Natural killer cell (primary cell): Measurements from ENCODE around the gene RGL2. TPM values are rescaled to one million over a fixed set of nuclear protein-coding genes. Genes with fewer than 3 reads are reported as not detected.

Experiments used
- ATAC-seq, 3 donors: fragments of 150-1000 bp in 2 of 3; fragments of 200-7000 bp in 1 of 3; cut with Tn5 transposase; 1 replicate in 1 of 3; 2 replicates in 2 of 3; pipeline ENCODE4 v1.10.0; 2021; ENCODE audit warnings: mild to moderate bottlenecking in 2 of 3, moderate library complexity in 2 of 3
- DNase-seq, 2 donors: peaks; one replicate each; pipeline versions ENCODE4 v3.0.0 to v3.0.0-alpha.2; 2013 to 2021; ENCODE audit warnings: mixed read lengths in 1 of 2
- H3K27ac ChIP-seq: one replicate; pipeline ENCODE4 v1.5.1; 2013; ENCODE audit warnings: mild to moderate bottlenecking, low read length
- H3K27me3 ChIP-seq: one replicate; pipeline ENCODE4 v1.6.1; 2013; ENCODE audit warnings: low read length; ENCODE audit not compliant: control insufficient read depth, insufficient read depth
- H3K36me3 ChIP-seq: one replicate; pipeline ENCODE4 v1.6.1; 2013; ENCODE audit warnings: low read length; ENCODE audit not compliant: control insufficient read depth, insufficient read depth
- H3K4me1 ChIP-seq: one replicate; pipeline ENCODE4 v1.6.1; 2013; ENCODE audit warnings: low read length; ENCODE audit not compliant: control insufficient read depth, insufficient read depth
- H3K4me3 ChIP-seq: one replicate; pipeline ENCODE4 v1.5.1; 2013; ENCODE audit warnings: low read length
- H3K9me3 ChIP-seq: one replicate; pipeline ENCODE4 v1.6.1; 2013; ENCODE audit warnings: low read length; ENCODE audit not compliant: control insufficient read depth, insufficient read depth
- H3K27ac Mint-ChIP-seq, 2 donors: one replicate each; pipeline ENCODE4 v1.8.0; 2022; ENCODE audit warnings: mild to moderate bottlenecking in 2 of 2, mixed read lengths in 2 of 2, moderate library complexity in 1 of 2
- H3K27me3 Mint-ChIP-seq, 2 donors: one replicate each; pipeline ENCODE4 v1.8.0; 2022; ENCODE audit warnings: low read depth in 2 of 2, mixed read lengths in 2 of 2
- H3K36me3 Mint-ChIP-seq: one replicate; pipeline ENCODE4 v1.8.0; 2022; ENCODE audit warnings: mixed read lengths
- H3K4me1 Mint-ChIP-seq, 2 donors: one replicate each; pipeline ENCODE4 v1.8.0; 2022; ENCODE audit warnings: mixed read lengths in 2 of 2
- H3K4me3 Mint-ChIP-seq: one replicate; pipeline ENCODE4 v1.8.0; 2022; ENCODE audit warnings: mild to moderate bottlenecking, moderate library complexity, mixed read lengths
- H3K9me3 Mint-ChIP-seq, 2 donors: one replicate each; pipeline ENCODE4 v1.8.0; 2022; ENCODE audit warnings: mixed read lengths in 2 of 2
- WGBS: methylation state at CpG from one replicate; pipeline ENCODE4 v1.1.7; 2013; ENCODE audit warnings: missing lambda C conversion rate; ENCODE audit not compliant: insufficient coverage; 5-methylcytosine and 5-hydroxymethylcytosine counted together
- intact Hi-C: fragments of 100-400 bp; cut with micrococcal nuclease; formaldehyde crosslinking; loops from one replicate; pipeline ENCODE4 v1.14.2; 2022
- total RNA-seq, 4 donors: library from RNA; stranded (reverse); fragments of 120-200 nt in 1 of 4; gene quantifications; one replicate each; pipeline versions ENCODE4 v1.2.3 to v1.2.4, GENCODE V29; 2013 to 2022
- TF ChIP-seq, protein P1 (sequence below): fragments of 200-600 bp; IDR thresholded peaks from one replicate; pipeline ENCODE4 v1.8.0; 2022; ENCODE audit warnings: antibody characterized with exemption

Gene RGL2
- total RNA-seq, 3 donors from 2014 or later (not counting 1 experiment from before 2014, with no cell fraction given): 80.7 to 91.4 (median 84.9) TPM

DNA sequence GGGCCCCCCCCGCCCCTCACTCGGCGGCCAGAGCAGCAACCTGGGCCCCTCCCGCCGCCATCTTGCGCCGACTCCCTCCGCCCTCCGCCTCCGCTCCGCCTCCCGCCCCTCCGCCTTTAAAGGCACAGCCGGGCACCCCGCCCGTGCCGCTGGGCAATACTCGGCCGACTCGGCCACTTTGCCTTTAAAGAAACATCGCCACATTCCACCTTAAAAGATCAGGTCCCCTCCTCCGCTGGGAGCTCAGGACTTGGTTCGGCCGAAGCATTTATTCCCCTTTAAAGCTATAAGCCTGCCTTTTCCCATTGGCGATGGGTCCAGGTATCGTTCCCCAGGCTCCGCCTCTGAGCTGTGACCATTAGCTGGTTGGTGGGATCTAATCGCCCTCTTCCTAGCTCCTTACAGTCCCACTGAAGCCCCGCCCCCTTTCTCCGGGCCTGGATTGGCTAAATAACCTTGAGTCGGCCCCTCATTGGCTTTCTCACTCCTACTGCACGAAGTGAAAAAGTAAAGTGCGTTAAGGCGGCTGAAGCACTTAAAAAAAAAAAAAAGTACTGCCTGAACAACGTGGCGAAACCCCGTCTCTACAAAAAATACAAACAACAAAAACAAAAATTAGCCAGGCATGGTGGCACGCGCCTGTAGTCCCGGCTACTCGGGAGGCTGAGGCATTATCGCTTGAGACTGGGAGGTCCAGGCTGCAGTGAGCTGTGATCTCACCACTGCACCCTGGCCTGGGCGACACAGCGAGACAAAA is 19.1 kb upstream of the RGL2 start, which contains the start of gene ZBTB22:
Gene ZBTB22 (minus strand): TSS at position 76 of the 757 bp plus-strand sequence. CDS start 828 bp downstream, outside the sequence.
- H3K27ac ChIP-seq: peak within 1 kb of the TSS; percentile 84
- 1% methylated on average over 44 of the region's 44 CpGs for WGBS
- ATAC-seq: peak; percentile 59 to 80 (median 65)
- Mint-ChIP-seq H3K27ac (peak within 1 kb of the TSS; percentile 98 to 99), H3K4me3 (peak within 1 kb of the TSS; percentile 97), H3K36me3 (peaks cover 25% of the 10 kb centered on the region), H3K9me3 (no peaks in the 10 kb centered on the region), H3K27me3 (no peaks in the 10 kb centered on the region), H3K4me1 (peaks cover 57 to 93% of the 10 kb centered on the region in 2 donors)
- no peaks in the 10 kb centered on the region for H3K9me3 ChIP-seq
- TF ChIP-seq, protein P1, sequence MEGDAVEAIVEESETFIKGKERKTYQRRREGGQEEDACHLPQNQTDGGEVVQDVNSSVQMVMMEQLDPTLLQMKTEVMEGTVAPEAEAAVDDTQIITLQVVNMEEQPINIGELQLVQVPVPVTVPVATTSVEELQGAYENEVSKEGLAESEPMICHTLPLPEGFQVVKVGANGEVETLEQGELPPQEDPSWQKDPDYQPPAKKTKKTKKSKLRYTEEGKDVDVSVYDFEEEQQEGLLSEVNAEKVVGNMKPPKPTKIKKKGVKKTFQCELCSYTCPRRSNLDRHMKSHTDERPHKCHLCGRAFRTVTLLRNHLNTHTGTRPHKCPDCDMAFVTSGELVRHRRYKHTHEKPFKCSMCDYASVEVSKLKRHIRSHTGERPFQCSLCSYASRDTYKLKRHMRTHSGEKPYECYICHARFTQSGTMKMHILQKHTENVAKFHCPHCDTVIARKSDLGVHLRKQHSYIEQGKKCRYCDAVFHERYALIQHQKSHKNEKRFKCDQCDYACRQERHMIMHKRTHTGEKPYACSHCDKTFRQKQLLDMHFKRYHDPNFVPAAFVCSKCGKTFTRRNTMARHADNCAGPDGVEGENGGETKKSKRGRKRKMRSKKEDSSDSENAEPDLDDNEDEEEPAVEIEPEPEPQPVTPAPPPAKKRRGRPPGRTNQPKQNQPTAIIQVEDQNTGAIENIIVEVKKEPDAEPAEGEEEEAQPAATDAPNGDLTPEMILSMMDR: no peak
- peak within 1 kb of the TSS; percentile 65 for H3K4me3 ChIP-seq
- H3K27me3 ChIP-seq: no peaks in the 10 kb centered on the region
- intact Hi-C loops: no loop called here
- DNase-seq: peak; percentile 94 to 98
- peaks cover 75% of the 10 kb centered on the region for H3K4me1 ChIP-seq
- H3K36me3 ChIP-seq: peaks cover 38% of the 10 kb centered on the region

DNA sequence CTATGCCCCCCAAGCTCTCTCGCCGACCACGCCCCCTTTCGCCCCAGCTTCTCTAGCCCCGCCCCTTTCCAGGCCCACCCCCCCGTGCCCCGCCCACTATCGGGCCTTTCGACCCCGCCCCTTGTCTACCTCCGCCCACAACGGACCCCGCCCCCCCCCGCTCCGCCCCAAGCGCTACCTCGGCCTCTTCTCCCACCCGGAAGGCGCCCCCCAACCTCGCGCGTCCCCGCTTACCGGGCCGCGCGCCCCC is 18.6 kb upstream of the RGL2 start:
- DNase-seq: no peak
- Mint-ChIP-seq H3K4me3 (peak overlapping the region; percentile 97), H3K9me3 (no peaks in the 10 kb centered on the region), H3K4me1 (peaks cover 57 to 93% of the 10 kb centered on the region in 2 donors), H3K27ac (peak overlapping the region; percentile 98 to 99), H3K27me3 (no peaks in the 10 kb centered on the region), H3K36me3 (peaks cover 25% of the 10 kb centered on the region)
- TF ChIP-seq, protein P1: no peak
- ATAC-seq: peak in 1 of 3 donors; percentile 2
- Histone ChIP-seq H3K36me3 (peaks cover 38% of the 10 kb centered on the region), H3K27me3 (no peaks in the 10 kb centered on the region), H3K4me3 (no peak overlapping the region), H3K9me3 (no peaks in the 10 kb centered on the region), H3K27ac (peak overlapping the region; percentile 55), H3K4me1 (peaks cover 78% of the 10 kb centered on the region)
- intact Hi-C loops: no loop called here
- WGBS: under 1% methylated on average over 15 of the region's 27 CpGs

DNA sequence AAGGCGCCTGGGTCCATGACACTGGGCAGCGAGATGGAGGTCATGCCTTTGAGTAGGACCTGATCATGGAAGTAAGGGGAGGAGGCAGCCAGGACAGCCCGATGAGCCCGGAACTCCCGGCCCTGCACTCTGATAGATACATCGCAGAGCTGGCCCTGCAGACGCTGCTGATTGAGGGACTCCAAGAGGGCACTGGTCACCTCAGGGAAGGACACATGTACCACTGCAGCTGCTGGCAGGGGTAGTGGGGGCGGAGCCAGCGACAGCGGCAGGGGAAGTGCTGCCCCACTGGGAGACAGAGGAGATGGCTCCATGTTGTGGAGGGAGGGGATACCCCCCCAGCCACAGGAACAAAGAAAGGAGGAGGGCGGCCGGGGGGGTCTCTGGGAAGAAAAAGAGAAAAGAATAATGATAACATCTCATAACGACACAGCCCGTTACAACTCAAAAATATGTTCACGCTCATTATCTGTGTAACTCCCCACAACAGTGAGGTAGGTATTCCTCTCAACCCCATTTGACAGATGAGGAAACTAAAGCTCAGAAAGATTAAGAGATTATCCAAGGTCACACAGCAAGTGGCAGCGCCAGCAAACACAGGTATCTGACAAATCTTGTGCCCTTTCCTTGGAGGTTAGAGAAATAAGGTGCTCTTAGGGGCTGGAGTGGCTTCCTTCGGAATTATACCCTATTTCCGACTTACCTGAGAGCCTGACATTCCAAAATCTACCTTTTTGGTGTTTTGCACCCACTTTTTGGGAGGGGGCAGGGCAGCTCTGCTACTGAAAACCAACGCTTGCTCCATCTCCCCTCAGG is 18.1 kb upstream of the RGL2 start:
- Mint-ChIP-seq H3K4me1 (peaks cover 56 to 93% of the 10 kb centered on the region in 2 donors), H3K9me3 (no peaks in the 10 kb centered on the region), H3K27me3 (no peaks in the 10 kb centered on the region), H3K36me3 (peaks cover 25% of the 10 kb centered on the region), H3K27ac (peak overlapping the region; percentile 98 to 99), H3K4me3 (peak overlapping the region; percentile 97)
- Histone ChIP-seq H3K4me3 (no peak overlapping the region), H3K9me3 (no peaks in the 10 kb centered on the region), H3K27me3 (no peaks in the 10 kb centered on the region), H3K27ac (peak overlapping the region; percentile 55), H3K36me3 (peaks cover 38% of the 10 kb centered on the region), H3K4me1 (peaks cover 80% of the 10 kb centered on the region)
- intact Hi-C loops: no loop called here
- ATAC-seq (no peak), DNase-seq (peak in 1 of 2 donors; percentile 53)
- TF ChIP-seq, protein P1: no peak
- WGBS: 85% methylated on average over 14 of the region's 19 CpGs
